HepG2 (cell line): ENCODE measurements around the gene VASN. TPM values are rescaled to one million over a fixed set of nuclear protein-coding genes. Genes with fewer than 3 reads are reported as not detected.
A peak's percentile ranks its signal among the peaks of the same experiment; 100 is the strongest.

Experiments used
- ATF1 ChIP-seq: IDR thresholded peaks from 2 replicates; pipeline ENCODE4 v1.6.1; 2016; ENCODE audit warnings: mild to moderate bottlenecking, control low read depth
- BCLAF1 ChIP-seq: fragments of 450-650 bp; IDR thresholded peaks from 2 replicates; pipeline ENCODE4 v1.6.1; 2017; ENCODE audit warnings: mild to moderate bottlenecking
- CREB3 ChIP-seq: sonication (generic); formaldehyde crosslinking; IDR thresholded peaks from 2 replicates; pipeline ENCODE4 v1.5.0; 2020; ENCODE audit warnings: missing genetic modification reagents
- EEA1 ChIP-seq: sonication (generic); formaldehyde crosslinking; IDR thresholded peaks from 2 replicates; pipeline ENCODE4 v1.5.1; 2020; ENCODE audit warnings: mild to moderate bottlenecking, missing genetic modification reagents, borderline replicate concordance
- ETV6 ChIP-seq: sonication (generic); formaldehyde crosslinking; conservative IDR thresholded peaks from 2 replicates; pipeline ENCODE4 v1.4.0; 2020; ENCODE audit warnings: missing genetic modification reagents
- GATAD1 ChIP-seq: IDR thresholded peaks from 2 replicates; pipeline ENCODE4 v1.6.1; 2016; ENCODE audit warnings: missing genetic modification reagents, missing compliant biosample characterization
- GFI1 ChIP-seq: sonication (generic); formaldehyde crosslinking; IDR thresholded peaks from 2 replicates; pipeline ENCODE4 v1.5.0; 2020; ENCODE audit warnings: missing genetic modification reagents, mild to moderate bottlenecking, borderline replicate concordance
- HIVEP1 ChIP-seq: sonication (generic); formaldehyde crosslinking; IDR thresholded peaks from 2 replicates; pipeline ENCODE4 v1.4.0; 2020; ENCODE audit warnings: mild to moderate bottlenecking, missing genetic modification reagents
- KAT7 ChIP-seq: IDR thresholded peaks from 2 replicates; pipeline ENCODE4 v1.6.1; 2018; ENCODE audit warnings: borderline replicate concordance, missing compliant biosample characterization
- KLF15 ChIP-seq: sonication (generic); formaldehyde crosslinking; IDR thresholded peaks from 2 replicates; pipeline ENCODE4 v1.8.1; 2023; ENCODE audit warnings: borderline replicate concordance, mild to moderate bottlenecking, inconsistent platforms, missing genetic modification reagents, mixed read lengths
- KLF16 ChIP-seq, 2 experiments: sonication (generic) in 1 of 2; formaldehyde crosslinking in 1 of 2; IDR thresholded peaks; 2 replicates each; pipeline versions ENCODE4 v1.6.1 to v1.8.0; 2016 to 2023; ENCODE audit warnings: missing genetic modification reagents in 2 of 2, missing compliant biosample characterization in 1 of 2
- MAF1 ChIP-seq: sonication (generic); formaldehyde crosslinking; IDR thresholded peaks from 2 replicates; pipeline ENCODE4 v1.5.0; 2020; ENCODE audit warnings: missing genetic modification reagents, borderline replicate concordance
- MLLT10 ChIP-seq: sonication (generic); formaldehyde crosslinking; IDR thresholded peaks from 2 replicates; pipeline ENCODE4 v1.4.0; 2020; ENCODE audit warnings: missing genetic modification reagents
- MXD3 ChIP-seq: IDR thresholded peaks from 2 replicates; pipeline ENCODE4 v1.6.1; 2016; ENCODE audit warnings: mild to moderate bottlenecking, missing biosample characterization, missing genetic modification reagents
- NFYC ChIP-seq: IDR thresholded peaks from 2 replicates; pipeline ENCODE4 v1.6.1; 2016; ENCODE audit warnings: missing genetic modification reagents, missing compliant biosample characterization
- NRL ChIP-seq: sonication (generic); formaldehyde crosslinking; IDR thresholded peaks from 2 replicates; pipeline ENCODE4 v1.5.0; 2020; ENCODE audit warnings: missing genetic modification reagents, mild to moderate bottlenecking, moderate library complexity, borderline replicate concordance
- RAD21 ChIP-seq: fragments of 450-650 bp; formaldehyde crosslinking; IDR thresholded peaks from 2 replicates; pipeline ENCODE4 v1.5.0; 2020; ENCODE audit warnings: mild to moderate bottlenecking
- RFX5 ChIP-seq: IDR thresholded peaks from 2 replicates; pipeline ENCODE4 v1.6.1; 2011; ENCODE audit warnings: low read depth, low read length, improper control_type of control experiment
- SMAD3 ChIP-seq: sonication (generic); formaldehyde crosslinking; IDR thresholded peaks from 2 replicates; pipeline ENCODE4 v1.4.0; 2020; ENCODE audit warnings: missing genetic modification reagents
- STAT5B ChIP-seq: sonication (generic); formaldehyde crosslinking; IDR thresholded peaks from 2 replicates; pipeline ENCODE4 v1.4.0; 2020; ENCODE audit warnings: missing genetic modification reagents
- ZFP36 ChIP-seq: fragments of 150-350 bp; IDR thresholded peaks from 2 replicates; pipeline ENCODE4 v1.6.1; 2018; ENCODE audit warnings: borderline replicate concordance, low read length, low read depth; ENCODE audit not compliant: partially characterized antibody
- ZFP36L1 ChIP-seq: sonication (generic); formaldehyde crosslinking; IDR thresholded peaks from 2 replicates; pipeline ENCODE4 v1.8.0; 2022; ENCODE audit warnings: mild to moderate bottlenecking, missing genetic modification reagents, moderate library complexity
- ZNF232 ChIP-seq: sonication (generic); formaldehyde crosslinking; IDR thresholded peaks from 2 replicates; pipeline ENCODE4 v1.4.0; 2020; ENCODE audit warnings: missing genetic modification reagents, borderline replicate concordance
- ZNF430 ChIP-seq: sonication (generic); formaldehyde crosslinking; IDR thresholded peaks from 2 replicates; pipeline ENCODE4 v1.9.0; 2021; ENCODE audit warnings: mild to moderate bottlenecking, missing genetic modification reagents
- ZNF782 ChIP-seq: sonication (generic); formaldehyde crosslinking; IDR thresholded peaks from 2 replicates; pipeline ENCODE4 v1.4.0; 2020; ENCODE audit warnings: missing genetic modification reagents, mild to moderate bottlenecking, borderline replicate concordance
- ZSCAN22 ChIP-seq: sonication (generic); formaldehyde crosslinking; IDR thresholded peaks from 2 replicates; pipeline ENCODE4 v1.4.0; 2020; ENCODE audit warnings: mild to moderate bottlenecking, missing genetic modification reagents
- polyA plus RNA-seq, 8 experiments: library from polyadenylated mRNA; depleted of rRNA in 3 of 8; stranded (reverse) in 7 of 8; unstranded in 1 of 8; fragments of >200 nt; fragmentation: Illumina TruSeq in 4 of 8; extraction: Trizol in 4 of 8; gene quantifications; 2 replicates each; pipeline versions ENCODE4 v1.2.1 to v1.2.3, GENCODE V29; 2011 to 2016; ENCODE audit warnings: low read depth in 4 of 8, missing spikeins in 1 of 8, mixed read lengths in 1 of 8; ENCODE audit not compliant: insufficient read depth in 1 of 8
- total RNA-seq, 5 experiments: library from RNA; depleted of rRNA; stranded (reverse); fragments of >200 nt; fragmentation: Illumina TruSeq; extraction: Trizol; gene quantifications; 2 replicates each; pipeline ENCODE4 v1.2.3, GENCODE V29; 2016; ENCODE audit warnings: low read depth in 1 of 5

The VASN gene
- total and polyA plus RNA-seq, 2 of the 13 experiments (the other 11 are each of a cell fraction or from before 2014, with no cell fraction given), result 8.4 to 18.2 TPM

- TF ChIP-seq BCLAF1 (no peak), ZSCAN22 (no peak), NFYC (CRISPR knock-in tag) (peak; percentile 65), RFX5 (0 out of 2 replicates have a peak, but pooled peaks have one; percentile 51), MLLT10 (CRISPR knock-in tag) (no peak), KLF15 (CRISPR knock-in tag) (no peak), ZNF782 (0 out of 2 replicates have a peak, but pooled peaks have one; percentile 24), ETV6 (CRISPR knock-in tag) (no peak), RAD21 (peak; percentile 15; the same call in 1 of the 2 replicates), STAT5B (peak; percentile 65; the same call in 1 of the 2 replicates), ZNF430 (CRISPR knock-in tag) (0 out of 2 replicates have a peak, but pooled peaks have one; percentile 39), ZFP36L1 (peak; percentile 77; the same call in 1 of the 2 replicates), GFI1 (CRISPR knock-in tag) (no peak), KLF16 (CRISPR knock-in tag; IDR thresholded peaks at IDR 0.05) (peak in 1 of 2 experiments; percentile 66; a peak in 1 of 4 replicates), ATF1 (CRISPR knock-in tag) (no peak), NRL (CRISPR knock-in tag) (0 out of 2 replicates have a peak, but pooled peaks have one; percentile 34), CREB3 (CRISPR knock-in tag) (no peak), HIVEP1 (CRISPR knock-in tag) (no peak), MAF1 (no peak), MXD3 (CRISPR knock-in tag) (peak; percentile 87; the same call in 1 of the 2 replicates), ZFP36 (no peak), GATAD1 (no peak), ZNF232 (0 out of 2 replicates have a peak, but pooled peaks have one; percentile 26), KAT7 (no peak), SMAD3 (CRISPR knock-in tag) (0 out of 2 replicates have a peak, but pooled peaks have one; percentile 25), EEA1 (no peak)
Measured at GRCh38 chr16:4371357-4372000, at the start of gene VASN (continued).
